ENCODE measurements around the gene MEX3B.
"Not testable (repeated sequence)": the region's sequence is repeated elsewhere in the genome, so short reads cannot be mapped to it uniquely, and the experiment has no call there.

Gene MEX3B

DNA sequence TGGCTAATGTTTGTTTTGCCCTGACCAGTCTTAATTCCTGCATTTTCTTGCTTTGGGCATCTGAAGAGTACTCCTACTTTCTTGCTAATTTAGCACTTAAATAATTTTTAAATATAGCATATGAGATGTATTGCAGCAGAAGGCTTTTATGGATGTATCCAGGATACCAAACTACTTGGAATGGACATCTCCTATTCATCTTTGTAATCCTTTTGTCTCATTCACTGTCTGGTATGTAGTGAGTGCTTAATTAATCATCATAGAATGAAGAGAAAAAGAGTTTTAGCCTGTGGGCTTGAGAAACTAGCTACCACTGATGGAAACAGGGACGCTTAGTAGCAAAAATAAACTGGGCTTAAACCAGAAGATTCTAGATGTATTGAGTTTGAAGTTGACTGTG lies 40.6 kb downstream of the MEX3B start:
- no peak for DNase-seq (ENCODE audit: low read depth in 2 of 2)

DNA sequence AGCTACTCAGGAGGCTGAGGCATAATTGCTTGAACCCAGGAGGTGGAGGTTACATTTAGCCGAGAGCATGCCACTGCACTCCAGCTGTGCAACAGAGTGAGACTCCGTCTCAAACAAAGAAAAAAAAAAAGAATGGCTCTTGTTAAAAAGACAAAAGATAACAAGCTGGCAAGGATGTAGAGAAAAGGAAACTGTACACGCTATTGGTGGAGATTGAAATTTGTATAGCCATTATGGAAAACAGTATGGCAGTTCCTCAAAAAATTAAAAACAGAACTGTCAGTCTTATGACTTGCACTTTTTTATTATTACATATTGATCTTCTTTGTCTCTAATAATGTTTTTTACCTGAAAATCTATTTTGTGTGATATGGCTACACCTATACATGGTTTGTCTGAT lies 41.9 kb downstream of the MEX3B start:
- no peak for DNase-seq (ENCODE audit: low read depth in 2 of 2)

DNA sequence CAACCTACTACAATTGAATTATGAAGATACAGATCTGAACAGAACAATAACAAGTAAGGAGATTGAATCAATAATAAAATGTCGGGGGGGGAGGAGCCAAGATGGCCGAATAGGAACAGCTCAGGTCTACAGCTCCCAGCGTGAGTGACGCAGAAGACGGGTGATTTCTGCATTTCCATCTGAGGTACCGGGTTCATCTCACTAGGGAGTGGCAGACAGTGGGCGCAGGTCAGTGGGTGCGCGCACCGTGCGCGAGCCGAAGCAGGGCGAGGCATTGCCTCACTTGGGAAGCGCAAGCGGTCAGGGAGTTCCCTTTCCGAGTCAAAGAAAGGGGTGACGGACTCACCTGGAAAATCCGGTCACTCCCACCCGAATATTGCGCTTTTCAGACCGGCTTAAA lies 50.7 kb downstream of the MEX3B start:
- not testable (repeated sequence) for DNase-seq (ENCODE audit: low read depth in 2 of 2)

DNA sequence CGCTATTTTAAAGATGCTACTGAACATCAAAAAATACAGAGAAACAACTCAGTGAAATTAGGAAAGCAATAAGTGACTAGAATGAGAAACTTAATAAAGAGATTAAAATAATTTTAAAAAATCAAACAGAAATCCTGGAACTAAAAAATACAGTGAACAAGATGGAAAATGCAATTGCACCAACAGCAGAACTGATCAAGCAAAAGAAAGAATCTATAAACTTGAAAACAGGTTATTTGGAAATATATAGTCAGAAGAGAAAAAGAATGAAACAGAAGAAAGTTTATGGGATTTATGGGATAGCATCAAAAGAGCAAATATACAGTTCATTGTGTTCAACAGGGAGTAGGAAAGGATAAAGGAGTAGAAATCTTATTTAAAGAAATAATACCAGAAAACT lies 53.3 kb downstream of the MEX3B start:
- no peak for DNase-seq (ENCODE audit: low read depth in 2 of 2)

All from stimulated activated CD8-positive, alpha-beta memory T cell treated with anti-CD3 and anti-CD28 coated beads, Interleukin-7, amount 100 ng/mL, for 1 hour (primary cell).